ENCODE results near the gene MIEF2.

DNA sequence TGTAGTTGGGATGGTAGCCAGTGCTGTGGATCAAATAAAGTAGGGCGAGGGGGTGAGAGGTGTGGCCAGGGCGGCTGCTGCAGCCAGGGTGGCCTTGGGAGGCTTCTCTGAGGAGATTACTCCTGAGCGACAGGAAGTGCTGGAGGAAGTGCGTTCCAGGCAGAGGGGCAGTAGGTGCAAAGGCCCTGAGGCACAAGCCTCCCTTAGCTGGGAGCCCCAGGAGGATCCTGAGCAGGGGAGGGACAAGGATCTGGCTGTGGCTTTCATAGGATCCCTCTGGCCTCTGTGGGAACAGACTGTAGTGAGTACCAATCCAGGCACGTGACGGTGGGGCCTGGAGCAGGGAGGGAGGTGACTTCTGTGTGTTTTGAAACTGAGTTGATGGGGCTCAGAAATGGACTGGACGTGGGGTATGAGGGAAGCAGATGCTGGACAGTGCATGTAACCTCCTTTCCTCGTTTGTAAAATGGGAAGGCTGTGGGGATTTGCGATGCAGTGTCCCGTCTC, 32.2 kb upstream of the MIEF2 start:
- TF ChIP-seq, protein P1, sequence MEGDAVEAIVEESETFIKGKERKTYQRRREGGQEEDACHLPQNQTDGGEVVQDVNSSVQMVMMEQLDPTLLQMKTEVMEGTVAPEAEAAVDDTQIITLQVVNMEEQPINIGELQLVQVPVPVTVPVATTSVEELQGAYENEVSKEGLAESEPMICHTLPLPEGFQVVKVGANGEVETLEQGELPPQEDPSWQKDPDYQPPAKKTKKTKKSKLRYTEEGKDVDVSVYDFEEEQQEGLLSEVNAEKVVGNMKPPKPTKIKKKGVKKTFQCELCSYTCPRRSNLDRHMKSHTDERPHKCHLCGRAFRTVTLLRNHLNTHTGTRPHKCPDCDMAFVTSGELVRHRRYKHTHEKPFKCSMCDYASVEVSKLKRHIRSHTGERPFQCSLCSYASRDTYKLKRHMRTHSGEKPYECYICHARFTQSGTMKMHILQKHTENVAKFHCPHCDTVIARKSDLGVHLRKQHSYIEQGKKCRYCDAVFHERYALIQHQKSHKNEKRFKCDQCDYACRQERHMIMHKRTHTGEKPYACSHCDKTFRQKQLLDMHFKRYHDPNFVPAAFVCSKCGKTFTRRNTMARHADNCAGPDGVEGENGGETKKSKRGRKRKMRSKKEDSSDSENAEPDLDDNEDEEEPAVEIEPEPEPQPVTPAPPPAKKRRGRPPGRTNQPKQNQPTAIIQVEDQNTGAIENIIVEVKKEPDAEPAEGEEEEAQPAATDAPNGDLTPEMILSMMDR (IDR thresholded peaks at IDR 0.05 in 4 of 5, conservative IDR thresholded peaks at IDR 0.05 in 1 of 5): no peak
- no peak for TF ChIP-seq POLR2A (IDR thresholded peaks at IDR 0.05)

All from gastrocnemius medialis (tissue), 4 donors.